Measurements from ENCODE around the gene KCNT1. TPM values are rescaled to one million over a fixed set of nuclear protein-coding genes. Genes with fewer than 3 reads are reported as not detected.

Gene KCNT1
- total RNA-seq, 2 donors from 2014 or later = 0.08 TPM; not detected in 1

GRCh38 chr9:135753391-135754105 is 51.6 kb downstream of the KCNT1 start:
- TF ChIP-seq CTCF (IDR thresholded peaks at IDR 0.05) = no peak
- Histone ChIP-seq H3K36me3 (no peaks in the 10 kb centered on the region), H3K27me3 (no peaks in the 10 kb centered on the region), H3K9me3 (no peaks in the 10 kb centered on the region), H3K4me1 (no peaks in the 10 kb centered on the region), H3K9ac (ENCODE audit: low read depth in 2 of 2, low read length in 2 of 2) (no peak overlapping the region), H3K27ac (no peak overlapping the region), H3K4me3 (no peak overlapping the region)
- intact Hi-C loops (cut with DNase I) = no loop called here
- DNase-seq = no peak

GRCh38 chr9:135756576-135756975 is 54.6 kb downstream of the KCNT1 start:
- H3K4me1 ChIP-seq = no peaks in the 10 kb centered on the region
- no peak overlapping the region for H3K4me3 ChIP-seq
- intact Hi-C loops (cut with DNase I) = no loop called here
- H3K9me3 ChIP-seq = no peaks in the 10 kb centered on the region
- no peaks in the 10 kb centered on the region for H3K27me3 ChIP-seq
- TF ChIP-seq CTCF (IDR thresholded peaks at IDR 0.05) = no peak
- no peak for DNase-seq
- H3K27ac ChIP-seq = no peak overlapping the region
- H3K36me3 ChIP-seq = no peaks in the 10 kb centered on the region
- no peak overlapping the region for H3K9ac ChIP-seq (ENCODE audit: low read depth in 2 of 2, low read length in 2 of 2)

GRCh38 chr9:135757356-135757755 is 55.4 kb downstream of the KCNT1 start:
- intact Hi-C loops (cut with DNase I) = no loop called here
- no peak overlapping the region for H3K27ac ChIP-seq
- no peaks in the 10 kb centered on the region for H3K4me1 ChIP-seq
- H3K27me3 ChIP-seq = no peaks in the 10 kb centered on the region
- no peak overlapping the region for H3K9ac ChIP-seq (ENCODE audit: low read depth in 2 of 2, low read length in 2 of 2)
- no peak overlapping the region for H3K4me3 ChIP-seq
- H3K36me3 ChIP-seq = no peaks in the 10 kb centered on the region
- DNase-seq = no peak
- no peaks in the 10 kb centered on the region for H3K9me3 ChIP-seq
- TF ChIP-seq CTCF (IDR thresholded peaks at IDR 0.05) = no peak

GRCh38 chr9:135758056-135758455 is 56.1 kb downstream of the KCNT1 start:
- Histone ChIP-seq H3K27me3 (no peaks in the 10 kb centered on the region), H3K36me3 (no peaks in the 10 kb centered on the region), H3K4me1 (no peaks in the 10 kb centered on the region), H3K4me3 (no peak overlapping the region), H3K9me3 (no peaks in the 10 kb centered on the region), H3K27ac (no peak overlapping the region), H3K9ac (ENCODE audit: low read depth in 2 of 2, low read length in 2 of 2) (no peak overlapping the region)
- DNase-seq = no peak
- TF ChIP-seq CTCF (IDR thresholded peaks at IDR 0.05) = no peak
- intact Hi-C loops (cut with DNase I) = no loop called here

- Histone ChIP-seq H3K27ac (no peak overlapping the region), H3K36me3 (no peaks in the 10 kb centered on the region), H3K4me3 (no peak overlapping the region), H3K9me3 (no peaks in the 10 kb centered on the region), H3K9ac (ENCODE audit: low read depth in 2 of 2, low read length in 2 of 2) (no peak overlapping the region), H3K27me3 (no peaks in the 10 kb centered on the region), H3K4me1 (no peaks in the 10 kb centered on the region)
- intact Hi-C loops (cut with DNase I) = no loop called here
- no peak for DNase-seq
- TF ChIP-seq CTCF (IDR thresholded peaks at IDR 0.05) = no peak
Measured at GRCh38 chr9:135758870-135759269, 56.9 kb downstream of the KCNT1 start.

All from colonic mucosa (tissue), 4 donors.